GM19240 (cell line): ENCODE results near the gene EGLN3.

Source experiments
- DNase-seq: peaks from one replicate; pipeline ENCODE4 v3.0.0; 2011; ENCODE audit warnings: low spot score; ENCODE audit not compliant: insufficient read length

The EGLN3 gene

GRCh38 chr14:33915682-33916081 lies 35.2 kb downstream of the EGLN3 start:
- no peak for DNase-seq

GRCh38 chr14:33914676-33915516 lies 36.0 kb downstream of the EGLN3 start:
- DNase-seq = no peak

DNA sequence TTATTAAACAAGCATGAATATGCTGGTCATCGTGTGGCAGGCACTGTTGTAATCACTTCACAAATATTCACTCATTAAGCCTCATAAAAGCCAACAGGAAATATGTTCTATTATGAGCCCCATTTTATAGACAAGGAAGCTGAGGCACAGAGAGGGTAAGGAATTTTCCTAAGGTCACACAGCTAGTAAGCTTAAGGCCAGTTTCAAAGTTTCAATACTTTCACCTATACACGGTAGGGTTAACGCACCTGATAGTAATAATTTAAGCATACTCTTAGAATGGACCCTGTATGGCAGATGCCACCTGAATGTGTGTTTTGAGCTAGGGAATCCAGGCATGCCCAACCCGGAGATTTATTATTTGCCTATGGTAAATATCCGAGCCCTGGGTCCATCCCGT lies 39.8 kb downstream of the EGLN3 start:
- DNase-seq = no peak

DNA sequence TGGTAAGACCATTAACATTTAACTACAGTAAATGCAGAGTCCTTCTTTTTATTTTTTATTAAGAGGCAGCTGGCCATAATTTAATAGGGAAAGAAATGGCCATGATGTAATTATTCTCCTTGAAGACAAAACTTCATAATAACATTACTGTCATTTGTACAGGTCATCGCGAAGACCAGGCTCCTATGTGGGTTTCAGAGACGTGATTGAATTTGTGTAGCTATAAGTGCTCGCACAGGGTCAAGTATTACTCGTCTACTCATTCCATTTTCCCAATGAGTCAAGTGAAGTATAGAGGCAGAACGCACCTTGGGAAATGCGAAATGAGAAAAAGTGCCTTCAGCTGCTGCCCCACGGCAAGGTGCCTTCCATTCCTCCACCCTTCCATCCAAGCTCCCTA lies 40.4 kb downstream of the EGLN3 start:
- DNase-seq = no peak

GRCh38 chr14:33909380-33910084 lies 41.3 kb downstream of the EGLN3 start:
- no peak for DNase-seq

GRCh38 chr14:33908540-33909223 lies 42.2 kb downstream of the EGLN3 start:
- no peak for DNase-seq

DNA sequence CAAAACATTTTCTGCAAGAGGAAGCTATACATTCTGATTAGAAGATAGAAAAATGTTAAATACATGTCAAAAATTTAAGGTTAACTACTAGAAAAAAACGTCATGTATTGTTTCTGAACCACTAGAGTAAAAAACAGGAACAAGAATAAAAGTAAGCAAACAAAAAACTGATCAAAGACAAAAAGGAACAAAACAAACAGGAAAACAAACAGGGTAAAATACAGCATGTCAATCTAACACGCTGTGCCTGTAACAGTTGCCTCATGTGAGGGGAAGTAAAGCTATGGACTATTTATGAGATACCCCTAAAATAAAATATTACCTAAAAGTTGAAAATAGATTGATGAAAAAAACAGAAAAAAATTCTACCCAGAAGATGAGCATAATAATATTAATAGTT lies 43.9 kb downstream of the EGLN3 start:
- DNase-seq = no peak

DNA sequence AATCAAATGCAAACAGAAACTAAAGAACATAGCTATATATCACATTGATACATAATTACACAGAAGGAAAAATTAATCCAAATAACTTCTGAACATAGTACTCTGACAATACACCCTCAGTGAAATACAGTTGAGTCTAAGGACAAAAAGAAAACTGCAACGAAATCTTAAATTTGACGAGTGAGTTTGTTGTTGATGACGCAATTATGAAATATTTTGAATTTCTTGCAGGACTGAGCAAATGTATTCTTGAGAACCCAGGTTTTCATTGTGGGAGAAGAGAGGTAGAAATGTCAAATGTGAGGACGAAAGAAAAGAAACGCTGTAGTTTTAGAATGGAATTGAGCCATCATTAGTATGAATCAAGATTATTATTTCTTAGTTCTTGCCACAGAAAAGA lies 46.3 kb downstream of the EGLN3 start:
- no peak for DNase-seq

- no peak for DNase-seq
Observed at GRCh38 chr14:33903369-33903768, 47.5 kb downstream of the EGLN3 start.

DNA sequence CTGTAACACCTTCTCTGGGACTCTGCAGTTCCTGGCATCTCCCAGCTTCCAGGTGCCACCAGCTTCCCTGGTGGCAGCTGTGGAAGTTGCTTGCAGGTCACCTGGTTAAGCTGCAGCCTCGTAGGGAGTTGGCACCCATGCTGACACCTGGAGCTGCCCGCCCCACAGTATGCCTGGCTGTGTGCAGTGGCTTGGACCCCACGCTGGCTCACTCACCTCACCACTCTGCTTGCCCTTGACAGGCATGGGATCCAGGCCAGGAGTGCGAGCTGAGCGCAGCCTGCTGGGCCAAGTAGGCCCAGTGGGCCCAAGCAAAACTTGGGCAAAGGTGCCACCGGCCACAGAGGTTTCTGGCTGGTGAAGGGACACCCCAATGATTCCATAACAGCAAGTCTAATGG lies 48.5 kb downstream of the EGLN3 start:
- no peak for DNase-seq

- DNase-seq = no peak
Observed at GRCh38 chr14:33901426-33902155, 49.3 kb downstream of the EGLN3 start.

GRCh38 chr14:33900706-33901105 lies 50.2 kb downstream of the EGLN3 start:
- DNase-seq = no peak

DNA sequence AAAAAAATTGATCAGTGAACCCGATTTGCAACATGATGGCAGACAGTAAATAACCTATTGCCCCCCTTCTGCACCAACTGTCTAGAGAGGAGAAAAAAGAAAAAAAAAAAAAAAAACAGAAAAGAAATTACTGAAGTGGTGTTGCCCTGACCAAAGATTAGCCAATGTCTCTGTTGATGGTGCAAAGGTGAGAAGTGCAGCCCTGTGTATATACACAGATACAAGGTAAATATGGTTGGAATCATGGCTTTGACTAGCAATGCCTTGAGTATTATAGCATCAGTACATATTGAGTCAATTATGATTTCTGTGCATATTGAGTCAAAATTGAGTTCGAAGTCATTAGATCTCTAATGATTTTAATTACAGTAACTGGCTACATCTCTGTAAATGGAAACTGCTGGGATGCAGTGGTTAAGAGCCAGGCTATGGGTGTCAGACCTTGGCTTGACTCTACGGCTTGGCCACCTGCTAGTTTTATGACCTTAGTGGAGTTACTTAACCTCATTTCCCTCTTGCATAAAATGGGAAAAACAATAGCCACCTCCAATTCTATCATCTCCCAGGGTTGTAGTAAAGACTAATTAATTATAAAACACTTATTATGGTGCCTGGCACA lies 51.0 kb downstream of the EGLN3 start:
- DNase-seq = no peak

DNA sequence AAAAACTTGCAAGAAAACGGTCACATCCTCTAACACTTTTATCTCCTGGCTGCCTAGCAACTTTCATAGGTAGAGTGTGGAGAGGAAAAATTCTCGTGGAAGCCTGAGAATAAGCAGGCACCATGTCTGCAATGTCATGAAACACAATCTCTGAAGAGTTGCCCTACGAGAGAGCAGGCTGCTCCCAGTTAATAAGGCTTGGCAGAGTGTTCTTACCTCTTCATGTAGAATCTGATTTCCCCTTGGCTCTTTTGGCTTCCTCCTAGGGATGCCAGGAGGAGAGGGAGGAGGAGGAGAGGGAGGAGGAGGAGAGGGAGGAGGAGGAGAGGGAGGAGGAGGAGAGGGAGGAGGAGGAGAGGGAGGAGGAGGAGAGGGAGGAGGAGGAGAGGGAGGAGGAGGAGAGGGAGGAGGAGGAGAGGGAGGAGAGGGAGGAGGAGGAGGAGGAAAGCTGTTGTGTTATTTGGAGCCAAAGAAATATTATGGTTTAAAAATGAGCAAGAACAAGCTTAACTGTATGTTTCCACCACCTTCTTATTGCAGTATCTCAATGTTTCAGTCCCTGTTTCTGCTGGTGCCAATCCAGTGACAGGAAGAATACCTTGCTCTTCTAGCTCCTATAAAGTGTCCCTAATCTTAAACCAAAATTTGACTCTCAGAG lies 52.9 kb downstream of the EGLN3 start:
- DNase-seq = no peak

GRCh38 chr14:33897382-33897781 lies 53.5 kb downstream of the EGLN3 start:
- no peak for DNase-seq

DNA sequence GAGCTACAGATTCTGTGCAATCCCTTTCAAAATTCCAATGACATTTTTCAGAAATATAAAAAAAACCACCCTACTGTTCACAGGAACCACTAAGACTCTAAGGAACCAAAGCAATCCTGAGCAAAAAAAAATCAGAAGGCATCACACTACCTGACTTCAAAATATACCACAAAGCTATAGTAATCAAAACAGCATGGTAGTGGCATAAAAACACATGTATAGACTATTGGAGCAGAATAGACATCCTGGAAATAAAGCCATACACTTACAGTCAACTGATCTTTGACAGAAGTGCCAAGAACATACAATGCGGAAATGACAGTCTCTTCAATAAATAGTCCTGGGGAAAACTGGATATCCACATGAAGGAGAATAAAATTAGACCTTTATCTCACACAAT lies 56.5 kb downstream of the EGLN3 start:
- DNase-seq = no peak

DNA sequence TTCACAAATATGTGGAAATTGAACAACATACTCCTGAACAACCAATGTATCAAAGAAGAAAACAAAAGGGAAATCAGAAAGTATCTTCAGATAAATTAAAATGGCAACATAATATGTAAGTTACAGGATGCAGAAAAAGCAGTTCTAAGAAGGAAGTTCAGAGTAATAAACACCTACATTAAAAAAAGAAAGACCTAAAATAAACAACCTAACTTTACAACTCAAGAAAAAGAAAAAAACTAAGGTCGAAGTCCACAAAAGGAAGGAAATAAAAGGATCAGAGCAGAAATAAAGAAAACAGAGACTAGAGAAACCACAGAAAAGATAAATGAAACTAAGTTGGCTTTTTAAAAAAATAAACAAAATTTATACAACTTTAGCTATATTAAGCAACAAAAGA lies 59.2 kb downstream of the EGLN3 start:
- DNase-seq = no peak

DNA sequence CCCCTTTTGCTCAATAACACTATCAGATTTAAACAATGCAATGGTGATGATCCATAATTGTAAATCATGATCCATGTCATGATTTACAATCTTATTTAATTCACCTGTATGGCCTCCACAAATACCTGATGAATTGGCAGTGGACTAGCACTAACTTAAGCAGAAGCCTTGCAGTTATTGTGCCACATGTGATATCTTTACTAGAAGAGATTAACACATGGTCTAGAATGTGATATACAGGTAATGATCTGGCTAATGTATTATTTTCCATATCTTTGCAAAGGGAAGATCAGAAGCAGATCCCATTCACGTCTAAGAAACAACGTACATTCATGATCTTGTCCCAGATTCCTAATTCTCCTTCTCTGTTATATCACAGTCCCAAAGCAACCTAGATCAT lies 66.0 kb downstream of the EGLN3 start:
- DNase-seq = no peak

DNA sequence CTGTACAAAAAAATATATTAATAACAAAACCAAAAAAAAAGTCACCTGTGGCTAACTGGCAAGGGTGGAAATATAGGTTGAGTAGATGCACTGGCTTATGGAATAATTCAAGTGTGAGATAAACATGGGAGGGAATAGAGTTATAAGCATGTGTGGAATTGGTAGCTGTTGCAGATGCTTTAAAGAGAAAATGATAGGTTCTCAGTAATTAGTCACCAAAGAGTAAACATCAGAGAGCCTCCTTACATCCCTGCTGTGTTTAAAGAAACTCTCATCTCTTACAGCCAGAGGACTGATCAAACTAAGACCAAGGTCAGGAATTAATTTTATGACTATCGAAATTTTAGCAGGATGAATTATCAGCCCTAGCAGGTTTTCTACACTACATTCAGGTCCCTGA lies 70.5 kb downstream of the EGLN3 start:
- no peak for DNase-seq

- DNase-seq = no peak
Observed at GRCh38 chr14:33879684-33880286, 71.1 kb downstream of the EGLN3 start.
